Urinary bladder (tissue), 4 donors: Measurements from ENCODE around the gene ETFB. TPM values are rescaled to one million over a fixed set of nuclear protein-coding genes. Genes with fewer than 3 reads are reported as not detected.
A peak's percentile ranks its signal among the peaks of the same experiment; 100 is the strongest.

Experiments used
- DNase-seq: peaks from one replicate; pipeline ENCODE4 v3.0.0-alpha.2; 2015; ENCODE audit errors: extremely low spot score
- H3K27ac ChIP-seq: one replicate; pipeline ENCODE4 v1.5.1; 2013; ENCODE audit warnings: low read depth, mild to moderate bottlenecking, moderate library complexity
- H3K36me3 ChIP-seq: one replicate; pipeline ENCODE4 v1.6.1; 2013; ENCODE audit warnings: mild to moderate bottlenecking, moderate library complexity; ENCODE audit not compliant: insufficient read depth
- H3K4me1 ChIP-seq: one replicate; pipeline ENCODE4 v1.6.1; 2013; ENCODE audit warnings: mild to moderate bottlenecking, moderate library complexity; ENCODE audit not compliant: insufficient read depth
- H3K4me3 ChIP-seq: one replicate; pipeline ENCODE4 v1.5.1; 2013; ENCODE audit warnings: low read depth, low read length
- WGBS: extraction: QIAGEN DNeasy Blood & Tissue Kit; methylation state at CpG from one replicate; pipeline ENCODE4 v1.1.7; 2013; 5-methylcytosine and 5-hydroxymethylcytosine counted together
- polyA plus RNA-seq: library from polyadenylated mRNA; stranded (reverse); fragments of 200-250 nt; gene quantifications from one replicate; pipeline ENCODE4 v1.2.3, GENCODE V29; 2013
- total RNA-seq: library from RNA; depleted of rRNA; stranded (reverse); fragments of >200 nt; gene quantifications from one replicate; pipeline ENCODE4 v1.2.3, GENCODE V29; 2014
- donor health status: healthy with polysubstance abuse.
- donor health status: healthy.

The ETFB gene
- total and polyA plus RNA-seq, 2 donors, result 25.1 to 121 TPM

DNA sequence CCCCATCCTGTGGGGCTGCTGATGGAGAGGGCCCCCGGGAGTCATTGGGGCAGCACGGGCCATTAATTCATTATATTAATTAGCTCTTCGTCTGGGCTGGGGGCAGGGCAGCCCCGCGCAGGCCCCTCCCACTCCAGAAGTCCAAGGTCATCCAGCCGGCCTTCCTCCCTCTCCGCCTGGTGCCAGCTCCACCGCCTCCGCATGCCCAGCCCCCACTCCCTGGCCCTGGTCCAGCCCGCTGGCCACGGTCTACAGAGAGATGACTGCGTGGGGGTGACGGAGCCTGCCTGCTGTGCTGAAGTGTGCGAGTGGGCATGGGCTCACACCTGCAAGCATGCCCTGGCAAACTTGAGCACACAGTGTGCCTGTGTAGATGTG is 45.9 kb downstream of the ETFB start:
- H3K36me3 ChIP-seq, result no peaks in the 10 kb centered on the region
- 13% methylated on average over 14 of the region's 14 CpGs for WGBS
- H3K4me1 ChIP-seq, result no peaks in the 10 kb centered on the region
- H3K4me3 ChIP-seq, result no peak overlapping the region
- H3K27ac ChIP-seq, result no peak overlapping the region
- no peak for DNase-seq

DNA sequence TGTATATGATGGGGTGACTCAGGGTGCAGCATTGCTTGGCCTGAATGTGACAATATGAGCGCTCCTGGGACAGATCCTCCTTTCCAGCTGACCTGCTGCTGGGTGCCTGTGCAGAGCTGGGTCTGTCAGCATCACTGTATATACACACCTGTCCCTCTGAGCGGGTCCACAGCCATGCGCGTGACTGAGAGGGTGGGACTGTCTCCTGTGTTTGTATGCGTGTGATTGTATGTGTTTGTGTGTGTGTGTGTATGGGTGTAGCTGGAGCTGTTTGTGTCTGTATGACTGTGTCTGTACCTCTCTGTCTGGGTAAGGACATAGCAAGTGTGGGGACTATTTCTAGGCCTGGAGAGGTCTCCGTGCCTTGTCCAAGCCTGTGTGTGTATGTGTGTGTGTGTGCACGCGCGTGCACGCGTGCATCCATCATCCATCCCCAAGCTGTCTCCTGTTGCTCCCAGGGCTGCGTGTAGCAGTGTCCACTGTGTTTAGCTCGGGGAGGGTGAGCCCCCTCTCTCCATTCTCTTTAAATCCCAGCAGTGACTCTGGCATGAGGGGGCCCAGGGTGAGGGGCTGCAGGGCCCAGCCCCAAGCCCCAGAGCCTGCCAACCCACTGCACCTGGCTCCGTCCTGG is 46.4 kb downstream of the ETFB start:
- WGBS, result 67% methylated on average over 14 of the region's 14 CpGs
- Histone ChIP-seq H3K4me3 (no peak overlapping the region), H3K36me3 (no peaks in the 10 kb centered on the region), H3K4me1 (no peaks in the 10 kb centered on the region), H3K27ac (no peak overlapping the region)
- no peak for DNase-seq

DNA sequence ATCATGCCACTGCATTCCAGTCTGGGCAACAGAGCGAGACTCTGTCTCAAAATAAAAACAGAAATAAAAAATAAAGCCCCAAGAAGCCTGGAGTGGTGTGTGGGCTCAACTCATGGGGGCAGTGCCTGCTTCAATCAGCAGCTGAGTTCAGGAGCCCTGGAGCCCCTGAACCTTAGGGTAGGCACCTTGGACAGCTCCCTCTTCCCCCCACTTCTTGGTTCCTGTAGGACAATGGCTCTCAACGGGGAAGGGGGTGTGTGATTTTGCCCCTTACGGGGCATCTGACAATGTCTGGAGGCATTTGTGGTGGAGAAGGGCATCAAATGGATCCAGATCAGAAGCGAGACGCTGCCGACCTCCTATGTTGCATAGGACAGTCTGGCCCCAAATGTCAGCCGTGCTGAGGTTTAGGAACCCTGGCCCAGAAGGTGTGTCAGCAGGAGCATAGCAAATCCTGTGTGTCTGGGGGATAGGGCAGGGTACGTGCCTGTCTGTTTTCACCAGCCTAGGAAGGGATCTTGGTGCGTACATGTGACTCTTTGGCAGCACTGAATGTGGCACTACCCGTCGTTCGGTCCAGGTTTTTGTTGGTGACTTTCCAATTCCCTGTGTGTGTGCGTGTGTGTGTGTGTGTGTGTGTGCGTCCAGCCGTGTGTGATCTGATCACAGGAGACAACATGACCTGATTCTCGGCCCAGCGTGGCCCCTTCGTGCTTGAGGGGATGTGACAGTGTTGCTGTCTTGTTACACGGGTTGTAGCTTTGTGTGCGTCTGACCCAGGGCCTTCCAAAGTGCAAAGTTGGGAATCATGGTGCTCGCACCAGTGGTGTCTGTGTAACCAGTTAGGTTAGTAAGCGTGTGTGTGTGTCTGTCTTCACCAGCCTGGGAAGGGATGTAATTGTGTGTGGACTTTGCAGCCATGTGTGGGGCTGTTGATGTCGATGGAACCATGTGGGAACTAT is 47.2 kb downstream of the ETFB start:
- H3K36me3 ChIP-seq, result no peaks in the 10 kb centered on the region
- no peak overlapping the region for H3K27ac ChIP-seq
- no peaks in the 10 kb centered on the region for H3K4me1 ChIP-seq
- DNase-seq, result no peak
- 72% methylated on average over 23 of the region's 23 CpGs for WGBS
- H3K4me3 ChIP-seq, result no peak overlapping the region

DNA sequence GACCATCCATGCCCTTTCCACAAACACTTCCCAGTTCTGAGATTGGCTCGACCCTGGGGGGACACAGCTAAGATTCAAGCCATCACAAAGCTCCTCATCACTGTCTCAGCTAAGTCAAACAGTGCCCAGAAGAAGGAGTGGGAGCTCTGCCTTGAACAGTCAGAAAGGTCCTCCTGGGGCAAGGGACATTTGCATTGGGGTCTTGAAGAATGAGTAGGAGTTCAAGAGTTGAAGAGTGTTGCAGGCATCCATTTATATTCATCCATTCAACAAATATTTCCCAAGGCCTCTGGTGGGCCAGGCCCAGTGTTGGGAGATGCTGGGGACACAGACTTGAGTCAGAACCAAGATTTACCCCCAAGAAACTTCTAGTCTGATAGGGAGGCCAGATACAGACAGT is 48.2 kb downstream of the ETFB start:
- DNase-seq, result no peak
- 78% methylated on average over 1 of the region's 1 CpG for WGBS
- Histone ChIP-seq H3K27ac (no peak overlapping the region), H3K4me1 (no peaks in the 10 kb centered on the region), H3K36me3 (no peaks in the 10 kb centered on the region), H3K4me3 (no peak overlapping the region)

DNA sequence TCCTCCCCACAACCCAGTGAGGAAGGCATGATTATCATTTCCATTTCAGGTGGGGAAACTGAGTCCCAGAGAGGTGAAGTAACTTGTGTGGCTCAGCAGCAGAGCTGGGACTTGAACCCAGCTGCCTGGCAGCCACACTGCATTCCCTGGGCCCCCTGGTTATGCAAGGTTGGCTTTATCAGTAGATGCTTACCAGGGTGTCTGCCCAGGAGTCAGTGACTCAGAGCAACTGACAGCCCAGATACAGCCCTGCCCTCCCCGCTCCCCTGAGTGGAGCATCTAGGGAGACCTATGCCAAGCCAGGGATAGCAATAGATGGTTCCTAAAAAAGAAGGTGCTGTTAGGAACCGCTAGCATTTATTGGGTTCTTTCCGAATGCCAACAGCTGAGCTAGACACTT is 48.8 kb downstream of the ETFB start:
- no peak overlapping the region for H3K4me3 ChIP-seq
- DNase-seq, result no peak
- WGBS, result 75% methylated on average over 3 of the region's 3 CpGs
- no peaks in the 10 kb centered on the region for H3K4me1 ChIP-seq
- H3K27ac ChIP-seq, result no peak overlapping the region
- H3K36me3 ChIP-seq, result no peaks in the 10 kb centered on the region

DNA sequence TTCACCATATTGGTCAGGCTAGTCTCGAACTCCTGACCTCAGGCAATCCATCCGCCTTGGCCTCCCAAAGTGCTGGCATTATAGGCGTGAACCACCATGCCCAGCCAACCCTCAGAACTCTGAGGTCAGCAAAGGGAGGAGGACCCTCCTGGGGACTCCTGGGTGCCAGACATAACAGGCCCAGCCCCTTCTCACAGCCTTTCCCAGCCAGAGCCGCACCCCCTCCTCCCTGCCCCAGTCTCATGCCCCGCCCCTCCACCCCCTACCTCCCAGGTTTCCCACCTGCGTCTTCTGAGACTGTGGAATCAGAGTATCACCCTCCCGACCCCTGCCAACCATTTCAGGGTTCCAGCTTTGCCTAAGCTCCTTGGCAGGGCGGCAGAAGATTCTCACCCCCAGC is 49.5 kb downstream of the ETFB start:
- no peak overlapping the region for H3K27ac ChIP-seq
- WGBS, result 78% methylated on average over 8 of the region's 8 CpGs
- H3K4me1 ChIP-seq, result no peaks in the 10 kb centered on the region
- no peaks in the 10 kb centered on the region for H3K36me3 ChIP-seq
- H3K4me3 ChIP-seq, result no peak overlapping the region
- DNase-seq, result no peak

DNA sequence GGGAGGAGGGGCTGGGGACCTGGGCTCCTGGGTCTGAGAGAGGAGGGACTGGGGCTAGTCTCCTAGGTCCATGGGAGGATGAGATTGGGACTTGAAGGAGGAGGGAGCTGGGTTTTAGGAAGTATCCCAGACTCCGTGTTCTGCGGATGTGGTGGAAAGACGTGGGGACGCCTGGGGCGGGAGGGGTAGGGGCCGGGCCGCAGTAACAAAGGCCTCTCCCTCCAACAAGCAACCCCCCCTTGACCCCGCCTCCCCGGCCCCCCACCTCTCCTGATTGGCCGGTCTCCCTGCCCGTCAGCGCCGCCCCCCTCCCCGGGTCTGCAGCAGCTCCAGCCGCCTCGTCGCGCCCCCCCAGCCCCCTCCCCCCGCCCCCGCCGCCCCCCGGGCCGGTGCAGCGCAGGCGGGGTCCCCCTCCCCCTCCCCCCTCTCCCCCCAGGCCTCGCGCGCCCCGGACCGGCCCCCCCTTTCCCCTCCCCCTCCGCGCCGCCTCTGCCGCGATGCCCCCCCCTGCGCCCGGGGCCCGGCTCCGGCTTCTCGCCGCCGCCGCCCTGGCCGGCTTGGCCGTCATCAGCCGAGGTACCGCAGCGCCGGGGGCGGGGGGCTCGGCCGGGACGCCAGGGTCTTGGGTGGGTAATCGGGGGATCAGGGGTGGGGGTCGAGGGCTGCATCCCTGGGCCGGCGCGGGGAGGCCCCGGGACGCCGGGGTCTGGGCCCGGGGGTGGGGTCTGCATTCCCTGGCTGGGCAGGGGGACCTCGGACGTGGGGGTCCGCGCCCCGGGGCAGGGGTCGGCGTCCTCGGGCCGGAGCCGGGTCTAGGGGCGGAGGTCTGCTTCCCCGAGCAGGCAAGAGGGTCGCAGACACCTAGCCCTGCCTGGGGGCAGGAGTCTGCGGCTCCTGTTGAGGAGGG is 54.6 kb downstream of the ETFB start, which contains the start of gene IGLON5:
TSS of gene IGLON5 (plus strand) at position 294 of the 907 bp plus-strand sequence. CDS start at position 498, 204 bp downstream.
- peak; percentile 8 for DNase-seq
- H3K4me3 ChIP-seq, result no peak within 1 kb of the TSS
- no peaks in the 10 kb centered on the region for H3K36me3 ChIP-seq
- WGBS, result 2% methylated on average over 58 of the region's 76 CpGs
- no peaks in the 10 kb centered on the region for H3K4me1 ChIP-seq
- no peak within 1 kb of the TSS for H3K27ac ChIP-seq

DNA sequence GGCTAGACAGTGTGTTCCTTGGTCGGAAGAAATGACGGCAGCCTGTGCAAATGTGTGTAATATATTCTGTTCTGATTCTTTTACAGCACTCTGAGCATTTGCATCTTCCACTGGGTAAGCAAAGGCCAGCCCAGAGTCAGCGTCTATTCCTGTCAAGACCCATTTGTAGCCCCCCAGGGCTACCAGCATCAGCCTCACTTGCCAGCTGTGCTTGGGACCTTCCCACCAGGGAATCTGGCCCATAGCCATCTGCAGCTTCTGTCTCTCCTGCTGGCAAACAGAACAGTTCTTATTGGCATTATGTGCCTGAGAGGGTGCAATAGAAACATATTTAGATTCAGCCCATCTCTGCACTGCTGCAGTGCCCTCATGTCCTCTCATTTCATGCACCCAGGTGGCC is 60.7 kb downstream of the ETFB start:
- Histone ChIP-seq H3K27ac (no peak overlapping the region), H3K4me1 (no peaks in the 10 kb centered on the region), H3K36me3 (no peaks in the 10 kb centered on the region), H3K4me3 (no peak overlapping the region)
- WGBS, result 81% methylated on average over 3 of the region's 3 CpGs
- no peak for DNase-seq

DNA sequence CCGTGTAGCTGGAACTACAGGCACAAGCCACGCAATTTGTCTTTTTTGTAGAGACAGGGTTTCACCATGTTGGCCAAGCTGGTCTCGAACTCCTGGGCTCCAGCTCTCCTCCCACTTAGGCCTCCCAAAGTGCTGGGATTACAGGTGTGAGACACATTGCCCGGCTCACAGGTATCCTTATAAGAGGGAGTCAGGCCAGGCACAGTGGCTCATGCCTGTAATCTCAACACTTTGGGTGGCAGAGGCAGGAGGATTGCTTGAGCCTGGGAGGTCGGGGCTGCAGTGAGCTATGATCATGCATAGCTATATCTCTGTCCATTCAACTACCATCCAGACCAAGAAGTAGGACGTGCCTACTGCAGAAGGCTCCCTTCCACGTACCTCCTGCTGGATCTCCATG is 64.9 kb downstream of the ETFB start:
- Histone ChIP-seq H3K4me1 (no peaks in the 10 kb centered on the region), H3K4me3 (no peak overlapping the region), H3K27ac (no peak overlapping the region), H3K36me3 (no peaks in the 10 kb centered on the region)
- WGBS, result 78% methylated on average over 7 of the region's 7 CpGs
- DNase-seq, result no peak

DNA sequence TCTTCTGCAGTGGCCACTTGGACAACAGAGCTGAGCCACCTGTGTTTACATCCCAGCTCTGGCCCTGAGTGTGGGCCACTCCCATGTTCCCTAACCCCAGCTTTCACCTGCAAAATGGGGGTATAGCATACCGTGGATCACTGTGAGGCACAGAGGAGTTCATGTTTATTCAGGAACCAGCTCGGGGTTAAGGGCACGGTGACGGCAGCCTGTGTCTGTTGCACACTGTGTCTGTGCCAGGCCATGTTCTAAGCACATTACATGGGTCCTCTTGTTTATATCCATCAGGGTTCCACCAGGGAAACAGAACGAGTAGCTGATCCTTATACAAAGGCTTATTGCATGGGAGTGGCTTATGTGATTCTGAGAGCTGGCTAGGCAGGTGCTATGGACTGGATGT is 68.8 kb downstream of the ETFB start:
- no peak overlapping the region for H3K27ac ChIP-seq
- no peaks in the 10 kb centered on the region for H3K4me1 ChIP-seq
- no peak for DNase-seq
- no peaks in the 10 kb centered on the region for H3K36me3 ChIP-seq
- 57% methylated on average over 5 of the region's 5 CpGs for WGBS
- H3K4me3 ChIP-seq, result no peak overlapping the region

DNA sequence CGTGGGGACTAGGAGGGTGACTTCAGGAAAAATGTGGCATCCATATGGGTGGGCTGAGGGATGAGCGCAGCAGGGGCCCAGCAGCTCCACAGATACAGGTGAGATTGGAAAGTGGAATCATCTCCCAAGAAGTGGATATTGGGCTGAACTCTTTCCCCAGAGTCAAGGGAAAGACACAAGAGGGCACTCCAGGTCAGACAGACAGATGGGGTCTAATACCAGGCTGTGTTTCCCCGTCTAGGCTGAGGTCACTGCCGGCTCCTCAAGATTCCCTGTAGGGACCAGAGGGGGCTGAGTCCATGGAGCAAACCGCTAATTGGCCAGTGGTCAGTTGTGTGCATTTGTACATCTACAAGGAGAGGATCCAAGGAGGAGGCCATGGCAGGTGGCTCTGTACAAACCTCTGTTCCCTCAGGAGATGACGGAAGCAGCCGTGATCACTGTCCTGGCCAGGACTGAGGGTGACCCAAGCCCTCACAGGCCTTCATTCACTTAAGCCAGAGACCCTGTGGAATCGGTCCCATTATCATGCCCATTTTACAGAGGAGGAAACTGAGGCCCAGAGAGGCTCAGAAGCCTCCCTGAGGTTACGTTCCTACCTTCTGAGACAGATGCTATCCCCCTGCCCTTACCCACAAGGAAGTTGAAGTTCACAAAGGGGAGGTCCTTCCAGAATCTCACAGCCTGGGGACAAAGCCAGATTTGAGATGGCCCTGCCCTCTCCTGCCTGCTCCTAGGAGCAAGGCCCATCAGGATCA is 69.7 kb downstream of the ETFB start:
- H3K4me1 ChIP-seq, result no peaks in the 10 kb centered on the region
- no peak overlapping the region for H3K4me3 ChIP-seq
- DNase-seq, result no peak
- H3K27ac ChIP-seq, result no peak overlapping the region
- WGBS, result 51% methylated on average over 9 of the region's 9 CpGs
- no peaks in the 10 kb centered on the region for H3K36me3 ChIP-seq

DNA sequence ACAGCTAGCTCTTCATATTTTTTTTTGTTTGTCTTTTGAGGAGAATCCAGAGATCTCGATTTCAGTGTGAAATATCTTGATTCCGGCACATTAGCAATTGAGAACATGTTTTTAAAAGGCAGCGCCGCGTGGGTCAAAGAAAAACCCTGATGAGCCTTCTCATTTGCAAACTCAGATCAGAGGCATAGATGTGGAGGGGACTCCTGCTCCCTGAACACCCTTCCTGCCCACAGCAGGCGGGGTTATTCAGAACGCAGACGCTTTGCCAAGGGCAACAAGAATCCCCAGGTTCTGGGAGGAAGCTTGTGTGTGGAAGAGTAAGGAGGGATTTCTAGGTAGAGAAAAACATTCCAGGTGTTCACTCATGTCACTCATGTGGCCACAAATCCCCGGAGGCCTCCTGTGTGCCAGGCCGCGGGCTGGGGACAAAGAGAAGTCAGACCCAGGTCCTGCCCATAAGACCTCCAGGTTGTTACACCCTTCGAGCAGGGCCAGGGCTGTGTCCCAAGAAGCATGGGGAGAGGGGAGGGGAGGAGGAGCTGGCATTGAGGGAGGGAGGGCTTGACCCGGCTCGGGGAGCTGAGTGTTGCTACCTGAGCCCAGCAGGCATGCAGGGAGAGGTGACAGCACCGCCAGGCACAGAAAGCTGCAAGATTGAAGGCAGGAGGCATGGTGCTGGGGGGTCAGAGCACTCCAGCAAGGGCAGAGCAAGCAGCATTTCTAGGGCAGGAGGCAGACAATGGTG is 70.6 kb downstream of the ETFB start:
- H3K36me3 ChIP-seq, result no peaks in the 10 kb centered on the region
- DNase-seq, result no peak
- H3K4me1 ChIP-seq, result no peaks in the 10 kb centered on the region
- 35% methylated on average over 15 of the region's 15 CpGs for WGBS
- no peak overlapping the region for H3K27ac ChIP-seq
- H3K4me3 ChIP-seq, result no peak overlapping the region
